ENCODE measurements around the gene JAK1. TPM values are rescaled to one million over a fixed set of nuclear protein-coding genes. Genes with fewer than 3 reads are reported as not detected.

The JAK1 gene
- polyA plus RNA-seq, 1 donor from 2014 or later, result 26.8 TPM

GRCh38 chr1:64872067-64872466 lies 94.3 kb downstream of the JAK1 start:
- no peaks in the 10 kb centered on the region for H3K79me2 ChIP-seq (replicated peaks; ENCODE audit: insufficient read depth, low read length)
- H2AFZ ChIP-seq (ENCODE audit: low read depth, low read length), result no peak overlapping the region
- no peaks in the 10 kb centered on the region for H3K27me3 ChIP-seq (ENCODE audit: insufficient read depth, low read depth, low read length)
- H3K36me3 ChIP-seq (ENCODE audit: insufficient read depth, low read length), result no peaks in the 10 kb centered on the region
- TF ChIP-seq TAF1 (IDR thresholded peaks at IDR 0.05; ENCODE audit: low read depth) (no peak), POLR2AphosphoS5 (IDR thresholded peaks at IDR 0.05) (no peak), CTCF (IDR thresholded peaks at IDR 0.05; ENCODE audit: poor library complexity, severe bottlenecking) (no peak), EZH2 (IDR thresholded peaks at IDR 0.05; ENCODE audit: borderline replicate concordance, insufficient read depth, low read length, poor library complexity, severe bottlenecking) (no peak), RAD21 (conservative IDR thresholded peaks at IDR 0.05) (no peak), SMC3 (conservative IDR thresholded peaks at IDR 0.05; ENCODE audit: poor library complexity) (no peak), EP300 (conservative IDR thresholded peaks at IDR 0.05; ENCODE audit: poor library complexity, severe bottlenecking) (no peak), MXI1 (conservative IDR thresholded peaks at IDR 0.05; ENCODE audit: poor library complexity, severe bottlenecking) (no peak)
- TF ChIP-seq, protein P1, sequence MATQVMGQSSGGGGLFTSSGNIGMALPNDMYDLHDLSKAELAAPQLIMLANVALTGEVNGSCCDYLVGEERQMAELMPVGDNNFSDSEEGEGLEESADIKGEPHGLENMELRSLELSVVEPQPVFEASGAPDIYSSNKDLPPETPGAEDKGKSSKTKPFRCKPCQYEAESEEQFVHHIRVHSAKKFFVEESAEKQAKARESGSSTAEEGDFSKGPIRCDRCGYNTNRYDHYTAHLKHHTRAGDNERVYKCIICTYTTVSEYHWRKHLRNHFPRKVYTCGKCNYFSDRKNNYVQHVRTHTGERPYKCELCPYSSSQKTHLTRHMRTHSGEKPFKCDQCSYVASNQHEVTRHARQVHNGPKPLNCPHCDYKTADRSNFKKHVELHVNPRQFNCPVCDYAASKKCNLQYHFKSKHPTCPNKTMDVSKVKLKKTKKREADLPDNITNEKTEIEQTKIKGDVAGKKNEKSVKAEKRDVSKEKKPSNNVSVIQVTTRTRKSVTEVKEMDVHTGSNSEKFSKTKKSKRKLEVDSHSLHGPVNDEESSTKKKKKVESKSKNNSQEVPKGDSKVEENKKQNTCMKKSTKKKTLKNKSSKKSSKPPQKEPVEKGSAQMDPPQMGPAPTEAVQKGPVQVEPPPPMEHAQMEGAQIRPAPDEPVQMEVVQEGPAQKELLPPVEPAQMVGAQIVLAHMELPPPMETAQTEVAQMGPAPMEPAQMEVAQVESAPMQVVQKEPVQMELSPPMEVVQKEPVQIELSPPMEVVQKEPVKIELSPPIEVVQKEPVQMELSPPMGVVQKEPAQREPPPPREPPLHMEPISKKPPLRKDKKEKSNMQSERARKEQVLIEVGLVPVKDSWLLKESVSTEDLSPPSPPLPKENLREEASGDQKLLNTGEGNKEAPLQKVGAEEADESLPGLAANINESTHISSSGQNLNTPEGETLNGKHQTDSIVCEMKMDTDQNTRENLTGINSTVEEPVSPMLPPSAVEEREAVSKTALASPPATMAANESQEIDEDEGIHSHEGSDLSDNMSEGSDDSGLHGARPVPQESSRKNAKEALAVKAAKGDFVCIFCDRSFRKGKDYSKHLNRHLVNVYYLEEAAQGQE (IDR thresholded peaks at IDR 0.05; ENCODE audit: borderline replicate concordance), result no peak
- no peak overlapping the region for H3K9ac ChIP-seq (ENCODE audit: low read length)
- no peak overlapping the region for H3K27ac ChIP-seq (ENCODE audit: low read length)
- no peak overlapping the region for H3K4me3 ChIP-seq (ENCODE audit: low read length)
- H3K9me2 ChIP-seq (ENCODE audit: insufficient read depth, low read length), result no peaks in the 10 kb centered on the region
- H4K20me1 ChIP-seq (ENCODE audit: insufficient read depth), result no peaks in the 10 kb centered on the region
- no peak overlapping the region for H3K4me2 ChIP-seq (ENCODE audit: low read length)
- H3K9me3 ChIP-seq (ENCODE audit: low read length), result no peaks in the 10 kb centered on the region
- no peaks in the 10 kb centered on the region for H3F3A ChIP-seq (ENCODE audit: insufficient read depth, low read length, poor library complexity, severe bottlenecking)

DNA sequence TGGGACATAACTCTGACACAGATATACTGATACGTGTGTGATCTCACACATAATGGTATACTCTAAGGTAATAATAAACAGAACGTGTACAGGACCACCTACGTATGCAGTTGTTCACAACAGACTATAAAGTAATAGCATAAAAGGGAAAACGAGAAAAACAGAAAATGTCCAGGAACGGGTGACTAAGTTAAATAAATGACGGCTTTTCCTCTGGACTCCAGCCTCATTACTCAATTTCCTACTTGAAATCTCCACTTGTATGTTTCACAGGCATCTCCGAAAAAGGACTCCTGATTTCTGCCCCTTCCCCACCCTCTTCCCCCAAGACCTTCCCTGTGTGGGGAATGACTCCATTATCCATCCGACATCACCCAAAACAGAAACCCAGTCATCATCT lies 95.1 kb downstream of the JAK1 start:
- no peaks in the 10 kb centered on the region for H4K20me1 ChIP-seq (ENCODE audit: insufficient read depth)
- no peaks in the 10 kb centered on the region for H3K36me3 ChIP-seq (ENCODE audit: insufficient read depth, low read length)
- no peak overlapping the region for H3K27ac ChIP-seq (ENCODE audit: low read length)
- H3K9me2 ChIP-seq (ENCODE audit: insufficient read depth, low read length), result no peaks in the 10 kb centered on the region
- H3K9ac ChIP-seq (ENCODE audit: low read length), result no peak overlapping the region
- no peaks in the 10 kb centered on the region for H3F3A ChIP-seq (ENCODE audit: insufficient read depth, low read length, poor library complexity, severe bottlenecking)
- H2AFZ ChIP-seq (ENCODE audit: low read depth, low read length), result no peak overlapping the region
- TF ChIP-seq, protein P1 (IDR thresholded peaks at IDR 0.05; ENCODE audit: borderline replicate concordance), result no peak
- TF ChIP-seq POLR2AphosphoS5 (IDR thresholded peaks at IDR 0.05) (no peak), EP300 (conservative IDR thresholded peaks at IDR 0.05; ENCODE audit: poor library complexity, severe bottlenecking) (no peak), RAD21 (conservative IDR thresholded peaks at IDR 0.05) (no peak), MXI1 (conservative IDR thresholded peaks at IDR 0.05; ENCODE audit: poor library complexity, severe bottlenecking) (no peak), EZH2 (IDR thresholded peaks at IDR 0.05; ENCODE audit: borderline replicate concordance, insufficient read depth, low read length, poor library complexity, severe bottlenecking) (no peak), CTCF (IDR thresholded peaks at IDR 0.05; ENCODE audit: poor library complexity, severe bottlenecking) (no peak), TAF1 (IDR thresholded peaks at IDR 0.05; ENCODE audit: low read depth) (no peak)
- H3K4me2 ChIP-seq (ENCODE audit: low read length), result no peak overlapping the region
- H3K27me3 ChIP-seq (ENCODE audit: insufficient read depth, low read depth, low read length), result no peaks in the 10 kb centered on the region
- no peaks in the 10 kb centered on the region for H3K9me3 ChIP-seq (ENCODE audit: low read length)
- no peak overlapping the region for H3K4me3 ChIP-seq (ENCODE audit: low read length)
- no peaks in the 10 kb centered on the region for H3K79me2 ChIP-seq (replicated peaks; ENCODE audit: insufficient read depth, low read length)
